Upper lobe of left lung (tissue), 6 donors: Measurements from ENCODE around the gene SLC4A2. TPM values are rescaled to one million over a fixed set of nuclear protein-coding genes. Genes with fewer than 3 reads are reported as not detected.

Source experiments
- ATAC-seq, 2 donors: fragments of 200-7000 bp; cut with Tn5 transposase; one replicate each; pipeline ENCODE4 v1.9.1; 2022; ENCODE audit warnings: mild to moderate bottlenecking in 2 of 2, moderate library complexity in 2 of 2; ENCODE audit not compliant: low FRiP score in 2 of 2
- DNase-seq, 2 donors: peaks; one replicate each; pipeline ENCODE4 v3.0.0-alpha.2; 2019 to 2020
- H3K27ac ChIP-seq, 4 donors: fragments of 200-600 bp; sonication (generic); one replicate each; pipeline ENCODE4 v1.5.1; 2016 to 2019
- H3K27me3 ChIP-seq, 4 donors: fragments of 200-600 bp; sonication (generic); one replicate each; pipeline ENCODE4 v1.5.1; 2017 to 2019
- H3K36me3 ChIP-seq, 4 donors: fragments of 200-600 bp; sonication (generic); one replicate each; pipeline ENCODE4 v1.5.1; 2016 to 2019
- H3K4me1 ChIP-seq, 4 donors: fragments of 200-600 bp; sonication (generic); one replicate each; pipeline ENCODE4 v1.5.1; 2018 to 2019
- H3K4me3 ChIP-seq, 4 donors: fragments of 200-600 bp; sonication (generic); one replicate each; pipeline ENCODE4 v1.5.1; 2017 to 2019; ENCODE audit warnings: mild to moderate bottlenecking in 2 of 4, moderate library complexity in 1 of 4
- H3K9me3 ChIP-seq, 4 donors: fragments of 200-600 bp; sonication (generic); one replicate each; pipeline ENCODE4 v1.5.1; 2018 to 2019
- EP300 ChIP-seq, 4 donors: sonication (generic); formaldehyde crosslinking; IDR thresholded peaks; one replicate each; pipeline ENCODE4 v1.5.1; 2017; ENCODE audit warnings: antibody characterized with exemption in 4 of 4, control low read depth in 2 of 4
- POLR2A ChIP-seq, 4 donors: fragments of 450-650 bp; IDR thresholded peaks; one replicate each; pipeline ENCODE4 v1.5.1; 2016 to 2017; ENCODE audit warnings: antibody characterized with exemption in 4 of 4, mild to moderate bottlenecking in 2 of 4
- POLR2AphosphoS5 ChIP-seq, 2 donors: sonication (generic); formaldehyde crosslinking; IDR thresholded peaks; one replicate each; pipeline ENCODE4 v1.5.1; 2017; ENCODE audit warnings: antibody characterized with exemption in 2 of 2
- WGBS, 2 donors: methylation state at CpG; one replicate each; pipeline ENCODE4 v1.1.5; 2017 to 2018; 5-methylcytosine and 5-hydroxymethylcytosine counted together
- total RNA-seq, 6 donors: library from RNA; depleted of rRNA in 4 of 6; stranded (reverse); fragments of >200 nt in 4 of 6; gene quantifications; one replicate each; pipeline versions ENCODE4 v1.1.0 to v1.2.1, GENCODE V29; 2016 to 2021
- TF ChIP-seq, protein P1 (sequence below), 6 experiments: fragments of 450-650 bp in 4 of 6; fragments of 200-600 bp in 2 of 6; sonication (generic) in 2 of 6; IDR thresholded peaks; one replicate each; pipeline ENCODE4 v1.5.1; 2016 to 2019; ENCODE audit warnings: antibody characterized with exemption in 6 of 6
- donor health status: DM: no; HTN: no; CAD: no; lungs with moderate emphysema.
- donor health status: DM: no; HTN: yes; CAD: no; lungs with severe emphysema.

SLC4A2 gene
- total RNA-seq, 6 donors from 2014 or later = 88.4 to 312 (median 188) TPM

DNA sequence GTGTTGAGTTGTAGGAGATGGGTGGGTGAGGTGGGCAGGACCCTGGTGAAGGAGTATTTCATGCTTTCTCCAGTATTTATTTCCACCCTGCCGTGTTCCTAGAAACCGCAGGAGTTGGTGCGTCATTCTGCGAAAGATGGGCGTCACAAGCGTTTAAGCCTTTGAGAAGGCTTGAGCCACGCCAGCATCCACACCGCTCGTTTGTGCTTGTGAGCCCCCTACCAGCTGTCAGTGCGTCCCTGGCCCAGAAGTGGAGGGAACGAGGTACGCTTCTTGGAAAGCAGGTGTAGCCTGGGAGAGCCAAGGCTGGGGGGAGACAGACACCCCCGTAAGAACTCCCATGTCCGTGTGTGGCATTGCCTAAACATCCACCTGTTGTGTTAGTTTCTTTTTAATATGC lies 32.6 kb downstream of the SLC4A2 start:
- H3K9me3 ChIP-seq = no peaks in the 10 kb centered on the region
- WGBS, 2 donors = 90% methylated on average over 11 to 14 of the region's 14 CpGs
- H3K27me3 ChIP-seq = no peaks in the 10 kb centered on the region
- H3K27ac ChIP-seq = peak overlapping the region in 2 of 4 donors; percentile 92 to 93
- TF ChIP-seq EP300 (IDR thresholded peaks at IDR 0.05) (no peak), POLR2AphosphoS5 (IDR thresholded peaks at IDR 0.05) (no peak), POLR2A (IDR thresholded peaks at IDR 0.05) (no peak)
- TF ChIP-seq, protein P1, sequence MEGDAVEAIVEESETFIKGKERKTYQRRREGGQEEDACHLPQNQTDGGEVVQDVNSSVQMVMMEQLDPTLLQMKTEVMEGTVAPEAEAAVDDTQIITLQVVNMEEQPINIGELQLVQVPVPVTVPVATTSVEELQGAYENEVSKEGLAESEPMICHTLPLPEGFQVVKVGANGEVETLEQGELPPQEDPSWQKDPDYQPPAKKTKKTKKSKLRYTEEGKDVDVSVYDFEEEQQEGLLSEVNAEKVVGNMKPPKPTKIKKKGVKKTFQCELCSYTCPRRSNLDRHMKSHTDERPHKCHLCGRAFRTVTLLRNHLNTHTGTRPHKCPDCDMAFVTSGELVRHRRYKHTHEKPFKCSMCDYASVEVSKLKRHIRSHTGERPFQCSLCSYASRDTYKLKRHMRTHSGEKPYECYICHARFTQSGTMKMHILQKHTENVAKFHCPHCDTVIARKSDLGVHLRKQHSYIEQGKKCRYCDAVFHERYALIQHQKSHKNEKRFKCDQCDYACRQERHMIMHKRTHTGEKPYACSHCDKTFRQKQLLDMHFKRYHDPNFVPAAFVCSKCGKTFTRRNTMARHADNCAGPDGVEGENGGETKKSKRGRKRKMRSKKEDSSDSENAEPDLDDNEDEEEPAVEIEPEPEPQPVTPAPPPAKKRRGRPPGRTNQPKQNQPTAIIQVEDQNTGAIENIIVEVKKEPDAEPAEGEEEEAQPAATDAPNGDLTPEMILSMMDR (IDR thresholded peaks at IDR 0.05) = no peak
- peaks cover 49 to 74% (median 64%) of the 10 kb centered on the region in 4 donors for H3K4me1 ChIP-seq
- no peak overlapping the region for H3K4me3 ChIP-seq
- DNase-seq = no peak
- no peak for ATAC-seq
- H3K36me3 ChIP-seq = peaks cover 0 to 20% (median 2%) of the 10 kb centered on the region in 4 donors

GRCh38 chr7:151093748-151094147 lies 34.4 kb downstream of the SLC4A2 start:
- Histone ChIP-seq H3K27ac (no peak overlapping the region), H3K9me3 (no peaks in the 10 kb centered on the region), H3K36me3 (peaks cover 0 to 20% (median 2%) of the 10 kb centered on the region in 4 donors), H3K4me3 (no peak overlapping the region), H3K4me1 (peaks cover 36 to 65% (median 52%) of the 10 kb centered on the region in 4 donors), H3K27me3 (no peaks in the 10 kb centered on the region)
- no peak for DNase-seq
- no peak for ATAC-seq
- TF ChIP-seq EP300 (IDR thresholded peaks at IDR 0.05) (no peak), POLR2AphosphoS5 (IDR thresholded peaks at IDR 0.05) (no peak), POLR2A (IDR thresholded peaks at IDR 0.05) (no peak)
- TF ChIP-seq, protein P1 (IDR thresholded peaks at IDR 0.05) = no peak
- WGBS, 2 donors = 89 to 100% methylated on average over 1 to 6 of the region's 6 CpGs

- DNase-seq (no peak), ATAC-seq (no peak)
- Histone ChIP-seq H3K27me3 (no peaks in the 10 kb centered on the region), H3K4me3 (no peak overlapping the region), H3K9me3 (no peaks in the 10 kb centered on the region), H3K27ac (peak overlapping the region in 1 of 4 donors; percentile 44), H3K36me3 (peaks cover 0 to 20% (median 2%) of the 10 kb centered on the region in 4 donors), H3K4me1 (peaks cover 32 to 61% (median 45%) of the 10 kb centered on the region in 4 donors)
- TF ChIP-seq EP300 (IDR thresholded peaks at IDR 0.05) = no peak
- TF ChIP-seq POLR2A (IDR thresholded peaks at IDR 0.05) = no peak
- TF ChIP-seq, protein P1 (IDR thresholded peaks at IDR 0.05) = no peak
- no peak for TF ChIP-seq POLR2AphosphoS5 (IDR thresholded peaks at IDR 0.05)
- WGBS, 2 donors = 56 to 75% methylated on average over 5 of the region's 5 CpGs
Measured at GRCh38 chr7:151094675-151095074, 35.3 kb downstream of the SLC4A2 start.

GRCh38 chr7:151095123-151095797 lies 35.9 kb downstream of the SLC4A2 start:
- ATAC-seq = no peak

More at GRCh38 chr7:151095123-151095797, 35.9 kb downstream of the SLC4A2 start:
- no peaks in the 10 kb centered on the region for H3K9me3 ChIP-seq
- TF ChIP-seq EP300 (IDR thresholded peaks at IDR 0.05) (no peak), POLR2A (IDR thresholded peaks at IDR 0.05) (no peak), POLR2AphosphoS5 (IDR thresholded peaks at IDR 0.05) (no peak)
- TF ChIP-seq, protein P1 (IDR thresholded peaks at IDR 0.05) = no peak
- peaks cover 26 to 61% (median 40%) of the 10 kb centered on the region in 4 donors for H3K4me1 ChIP-seq
- WGBS, 2 donors = 69 to 74% methylated on average over 10 of the region's 10 CpGs
- H3K27ac ChIP-seq = peak overlapping the region in 1 of 4 donors; percentile 44
- H3K36me3 ChIP-seq = peaks cover 0 to 20% (median 2%) of the 10 kb centered on the region in 4 donors
- H3K27me3 ChIP-seq = no peaks in the 10 kb centered on the region
- no peak overlapping the region for H3K4me3 ChIP-seq
- DNase-seq = no peak
